Activated T-cell treated with anti-CD3 and anti-CD28 coated beads, Interleukin-2, amount 50 U/mL, for 72 hours (primary cell): Measurements from ENCODE around the gene IL18. TPM values are rescaled to one million over a fixed set of nuclear protein-coding genes. Genes with fewer than 3 reads are reported as not detected.
A peak's percentile ranks its signal among the peaks of the same experiment; 100 is the strongest.
"Not testable (repeated sequence)": the region's sequence is repeated elsewhere in the genome, so short reads cannot be mapped to it uniquely, and the experiment has no call there.

Experiments
- ATAC-seq, 2 donors: fragments of 150-1000 bp; cut with Tn5 transposase; replicated peaks in 1 of 2; 2 replicates each; pipeline ENCODE4 v1.10.0; 2021; ENCODE audit warnings: moderate library complexity in 2 of 2, mild to moderate bottlenecking in 1 of 2
- DNase-seq, 2 donors: peaks; one replicate each; pipeline ENCODE4 v3.0.0; 2021 to 2022; ENCODE audit warnings: mixed read lengths in 1 of 2
- H3K27ac Mint-ChIP-seq: one replicate; pipeline ENCODE4 v1.8.0; 2022; ENCODE audit warnings: mild to moderate bottlenecking, moderate library complexity, mixed read lengths
- H3K27me3 Mint-ChIP-seq: one replicate; pipeline ENCODE4 v1.8.0; 2022; ENCODE audit warnings: low read depth, mixed read lengths
- H3K36me3 Mint-ChIP-seq, 2 donors: one replicate each; pipeline ENCODE4 v1.8.0; 2022; ENCODE audit warnings: mixed read lengths in 2 of 2, mild to moderate bottlenecking in 1 of 2; ENCODE audit not compliant: insufficient read depth in 2 of 2
- H3K4me1 Mint-ChIP-seq: one replicate; pipeline ENCODE4 v1.8.0; 2022; ENCODE audit warnings: low read depth, mixed read lengths
- H3K4me3 Mint-ChIP-seq, 2 donors: one replicate each; pipeline ENCODE4 v1.8.0; 2022; ENCODE audit warnings: mild to moderate bottlenecking in 2 of 2, mixed read lengths in 2 of 2, moderate library complexity in 2 of 2
- H3K9me3 Mint-ChIP-seq, 2 donors: one replicate each; pipeline ENCODE4 v1.8.0; 2022; ENCODE audit warnings: mixed read lengths in 2 of 2
- total RNA-seq, 2 donors: library from RNA; stranded (reverse); gene quantifications; one replicate each; pipeline ENCODE4 v1.2.3, GENCODE V29; 2022

IL18 gene
- total RNA-seq, 2 donors from 2014 or later, result 0.35 TPM; not detected in 1

DNA sequence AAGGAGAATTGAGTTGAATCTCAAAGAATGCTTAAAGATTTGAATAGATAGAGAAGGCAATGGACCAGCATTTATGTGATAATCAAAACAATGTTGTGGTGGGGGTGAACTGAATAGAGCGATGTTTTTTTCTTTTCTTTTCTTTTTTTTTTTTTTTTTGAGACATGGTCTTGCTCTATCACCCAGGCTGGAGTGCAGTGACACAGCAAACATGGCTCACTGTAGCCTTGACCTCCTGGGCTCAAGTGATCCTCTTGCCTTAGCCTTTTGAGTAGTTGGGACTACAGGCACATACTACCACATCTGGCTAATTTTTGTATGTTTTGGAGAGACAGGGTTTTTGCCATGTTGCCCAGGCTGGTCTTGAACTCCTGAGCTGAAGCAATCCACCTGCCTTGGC is 1.7 kb downstream of the IL18 start:
- not testable (repeated sequence) for H3K36me3 Mint-ChIP-seq, H3K4me3 Mint-ChIP-seq, DNase-seq, H3K9me3 Mint-ChIP-seq, H3K27ac Mint-ChIP-seq, ATAC-seq
- peaks cover 44% of the 10 kb centered on the region for H3K27me3 Mint-ChIP-seq
- peaks cover 13% of the 10 kb centered on the region for H3K4me1 Mint-ChIP-seq

DNA sequence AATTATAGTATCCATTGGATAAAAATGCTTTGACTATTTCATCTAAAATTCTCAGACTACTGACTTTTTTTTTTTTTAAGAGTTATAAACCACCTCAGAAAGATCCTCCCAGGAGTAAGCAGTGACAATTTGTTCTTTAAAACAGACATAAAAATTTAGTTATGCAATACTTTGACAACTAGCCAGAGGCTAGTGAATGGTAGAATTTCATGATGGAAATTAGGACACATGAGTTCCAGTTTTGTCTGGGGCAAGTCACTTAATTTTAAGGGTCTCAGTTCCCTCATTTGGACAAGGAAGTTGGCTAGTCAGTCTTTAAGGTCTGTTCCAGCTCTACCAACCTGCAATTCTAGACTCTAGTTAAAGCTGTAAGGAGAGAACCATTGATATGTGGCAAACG is 2.9 kb downstream of the IL18 start:
- Mint-ChIP-seq H3K9me3 (no peaks in the 10 kb centered on the region), H3K27ac (no peak overlapping the region), H3K27me3 (peaks cover 36% of the 10 kb centered on the region), H3K4me1 (peaks cover 14% of the 10 kb centered on the region), H3K4me3 (no peak overlapping the region), H3K36me3 (no peaks in the 10 kb centered on the region)
- no peak for ATAC-seq
- DNase-seq, result no peak

DNA sequence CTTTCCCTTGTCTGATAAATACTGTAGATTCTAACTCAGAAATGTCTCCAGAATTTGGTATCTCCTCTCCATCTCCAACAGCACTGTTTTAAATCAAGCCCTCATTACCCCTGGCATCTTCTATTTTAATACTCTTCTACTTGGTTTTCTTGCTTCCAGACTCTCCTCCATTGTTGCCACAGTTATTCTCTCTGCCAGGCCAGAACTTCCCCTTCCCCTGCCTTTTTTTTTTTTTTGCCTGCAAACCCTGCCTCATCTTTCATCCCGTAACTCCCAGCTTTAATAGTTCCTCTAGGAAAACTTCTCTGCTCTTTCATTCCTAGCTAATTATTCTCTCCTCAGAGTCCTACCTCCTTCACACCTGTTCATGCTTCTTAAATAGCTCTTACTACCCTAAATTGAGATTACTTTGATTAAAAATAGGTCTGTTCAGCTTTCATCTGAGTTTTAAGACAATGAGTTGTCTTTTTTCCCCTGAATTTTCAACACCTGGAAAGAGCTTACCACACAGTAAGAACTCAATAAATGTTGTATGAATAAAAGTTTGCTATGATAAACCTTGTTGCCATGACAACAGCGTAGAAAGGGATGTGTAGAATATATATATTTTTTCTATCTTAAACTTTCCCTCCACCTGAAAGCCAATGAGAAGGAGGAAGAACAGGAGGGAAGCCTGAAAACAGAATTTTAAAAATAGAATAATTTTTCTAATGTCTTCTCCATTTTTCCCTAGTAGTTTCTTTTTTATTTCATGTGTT is 3.6 kb downstream of the IL18 start:
- DNase-seq (no peak), ATAC-seq (no peak)
- no peak overlapping the region for H3K27ac Mint-ChIP-seq
- H3K27me3 Mint-ChIP-seq, result peaks cover 36% of the 10 kb centered on the region
- H3K9me3 Mint-ChIP-seq, result no peaks in the 10 kb centered on the region
- no peak overlapping the region for H3K4me3 Mint-ChIP-seq
- peaks cover 14% of the 10 kb centered on the region for H3K4me1 Mint-ChIP-seq
- no peaks in the 10 kb centered on the region for H3K36me3 Mint-ChIP-seq

DNA sequence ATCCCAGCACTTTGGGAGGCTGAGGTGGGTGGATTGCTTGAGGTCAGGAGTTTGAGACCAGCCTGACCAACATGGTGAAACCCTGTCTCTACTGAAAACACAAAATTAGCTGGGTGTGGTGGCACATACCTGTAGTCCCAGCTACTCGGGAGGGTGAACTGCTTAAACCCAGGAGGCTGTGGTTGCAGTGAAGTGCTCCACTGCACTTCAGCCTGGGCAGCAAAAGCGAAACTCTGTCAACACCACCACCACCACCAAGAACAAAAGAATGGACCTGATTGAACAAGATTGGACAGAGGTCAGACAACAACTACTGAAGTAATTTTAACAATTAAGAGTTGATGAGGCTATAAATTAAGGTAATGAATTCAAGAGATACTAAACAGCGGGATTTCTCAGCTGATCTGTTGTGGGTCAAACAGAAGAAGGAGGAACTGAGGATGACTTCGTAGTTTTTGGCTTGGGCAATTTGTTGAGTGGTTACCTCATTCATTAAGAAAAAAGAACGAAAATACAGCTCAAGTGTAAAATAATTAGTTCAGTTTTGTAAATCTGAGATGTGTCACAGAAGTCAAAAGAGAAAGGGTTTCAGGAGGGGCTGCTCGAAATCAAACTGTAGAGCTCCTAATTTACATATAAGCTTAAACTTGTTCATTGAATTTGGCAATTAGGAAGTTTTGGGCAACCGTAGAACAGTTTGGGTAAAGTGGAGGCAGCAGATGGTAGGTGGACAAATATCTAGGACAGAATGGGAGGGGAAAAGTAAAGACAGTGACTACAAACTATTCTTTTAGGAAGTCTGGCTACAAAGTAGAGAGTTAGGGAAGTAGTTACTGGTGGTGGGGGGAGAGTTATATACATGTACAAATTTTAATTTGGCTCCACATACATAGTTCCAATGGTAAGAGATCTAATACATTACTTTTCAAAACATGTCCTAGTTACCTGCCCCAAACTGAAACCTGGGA is 4.5 kb downstream of the IL18 start:
- no peaks in the 10 kb centered on the region for H3K36me3 Mint-ChIP-seq
- H3K4me3 Mint-ChIP-seq, result no peak overlapping the region
- ATAC-seq, result no peak
- no peaks in the 10 kb centered on the region for H3K9me3 Mint-ChIP-seq
- H3K4me1 Mint-ChIP-seq, result peaks cover 14% of the 10 kb centered on the region
- H3K27ac Mint-ChIP-seq, result no peak overlapping the region
- H3K27me3 Mint-ChIP-seq, result peaks cover 34% of the 10 kb centered on the region
- DNase-seq, result no peak

DNA sequence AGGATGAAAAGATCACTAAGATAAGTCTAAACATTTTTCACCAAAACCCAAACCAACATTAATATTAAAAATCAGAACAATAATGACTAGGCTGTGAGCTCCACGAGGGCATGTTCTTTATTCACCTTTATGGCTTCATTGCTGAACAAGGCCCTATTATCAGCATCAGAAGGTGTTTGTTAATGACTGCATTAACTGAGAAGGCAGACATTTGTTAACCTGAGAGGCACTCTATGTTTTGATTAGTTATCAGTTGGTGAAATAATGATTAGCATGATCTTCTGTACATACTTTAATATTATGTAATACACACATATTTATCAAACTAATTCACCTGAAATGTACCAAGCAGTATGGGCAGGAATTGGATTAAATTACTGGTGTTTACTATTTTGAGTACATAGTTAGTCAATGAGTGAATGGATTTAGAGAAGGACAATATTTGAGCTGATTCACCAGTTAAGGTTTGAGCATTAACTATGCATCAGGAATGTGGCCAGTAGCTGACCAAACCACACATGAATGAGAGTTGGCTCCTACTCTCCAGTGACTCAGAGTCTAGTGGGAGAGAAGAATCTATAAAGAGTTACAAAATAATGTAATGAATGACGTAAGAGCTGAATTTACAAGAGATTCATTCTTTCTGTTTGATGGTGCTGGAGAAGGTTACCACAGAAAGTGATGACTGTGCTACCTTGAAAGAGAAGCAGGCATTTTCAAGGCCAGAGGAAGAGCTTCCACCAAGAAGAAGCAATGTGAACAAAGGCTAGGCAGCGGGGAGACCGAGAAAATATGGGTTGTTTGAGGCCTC is 6.7 kb downstream of the IL18 start:
- Mint-ChIP-seq H3K4me3 (no peak overlapping the region), H3K9me3 (no peaks in the 10 kb centered on the region), H3K27me3 (peaks cover 17% of the 10 kb centered on the region), H3K4me1 (peaks cover 6% of the 10 kb centered on the region), H3K36me3 (no peaks in the 10 kb centered on the region), H3K27ac (no peak overlapping the region)
- ATAC-seq (peak; percentile 86 to 97), DNase-seq (peak; percentile 2 to 14)

DNA sequence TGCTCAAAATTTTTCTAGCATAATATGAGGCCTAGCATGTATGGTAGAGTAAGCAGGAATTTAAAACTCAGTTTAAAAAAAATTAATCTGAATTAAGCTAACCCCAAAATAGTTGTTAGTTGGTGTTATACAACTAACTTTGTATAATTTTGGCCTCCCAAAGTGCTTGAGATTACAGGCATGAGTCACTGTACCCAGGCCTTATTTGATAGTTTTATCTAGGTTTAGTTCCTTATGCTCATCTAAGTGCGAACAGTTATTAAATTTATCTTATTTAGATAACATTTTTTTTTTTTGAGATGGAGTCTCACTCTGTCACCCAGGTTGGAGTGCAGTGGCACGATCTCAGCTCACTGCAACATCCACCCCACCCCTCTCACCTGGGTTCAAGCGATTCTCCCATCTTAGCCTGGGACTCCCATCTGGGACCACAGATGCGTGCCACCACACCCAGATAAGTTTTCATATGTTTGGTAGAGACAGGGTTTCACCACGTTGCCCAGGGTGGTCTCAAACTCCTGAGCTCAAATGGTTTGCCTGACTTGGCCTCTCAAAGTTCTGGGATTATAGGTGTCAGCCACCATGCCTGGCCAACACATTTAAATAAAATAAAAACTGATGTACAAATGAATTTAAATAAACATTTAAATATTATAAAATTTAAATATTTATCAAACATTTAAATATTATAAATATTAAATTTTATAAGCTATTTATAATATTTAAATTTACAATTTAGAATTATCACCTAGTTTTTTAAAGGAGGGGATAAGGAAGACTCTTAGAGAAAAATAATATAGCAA is 7.5 kb downstream of the IL18 start:
- DNase-seq (no peak), ATAC-seq (no peak)
- no peaks in the 10 kb centered on the region for H3K36me3 Mint-ChIP-seq
- no peak overlapping the region for H3K27ac Mint-ChIP-seq
- H3K4me1 Mint-ChIP-seq, result peaks cover 6% of the 10 kb centered on the region
- no peak overlapping the region for H3K4me3 Mint-ChIP-seq
- H3K9me3 Mint-ChIP-seq, result no peaks in the 10 kb centered on the region
- H3K27me3 Mint-ChIP-seq, result peaks cover 13% of the 10 kb centered on the region

DNA sequence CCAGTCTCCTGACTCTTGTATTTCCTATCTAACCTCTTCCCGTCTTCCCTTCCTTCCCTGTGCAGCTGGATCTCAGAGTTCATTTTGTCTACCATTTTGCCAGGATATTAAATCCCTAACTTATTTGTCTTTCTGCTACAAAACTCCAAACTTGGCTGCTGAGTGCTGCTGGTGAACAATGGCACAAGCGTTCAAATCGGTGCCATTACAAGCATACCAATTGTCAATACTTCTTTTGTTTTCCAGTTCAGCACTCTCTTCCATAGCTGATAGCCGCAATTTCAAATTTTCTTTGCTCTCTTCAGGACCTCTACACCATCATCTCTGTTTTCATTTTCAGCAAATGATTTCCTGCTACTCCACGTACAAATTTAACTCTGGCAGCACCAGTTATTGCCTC is 13.4 kb downstream of the IL18 start:
- H3K36me3 Mint-ChIP-seq, result no peaks in the 10 kb centered on the region
- H3K4me1 Mint-ChIP-seq, result no peaks in the 10 kb centered on the region
- H3K27ac Mint-ChIP-seq, result no peak overlapping the region
- no peak for ATAC-seq
- no peaks in the 10 kb centered on the region for H3K27me3 Mint-ChIP-seq
- H3K9me3 Mint-ChIP-seq, result no peaks in the 10 kb centered on the region
- no peak for DNase-seq
- no peak overlapping the region for H3K4me3 Mint-ChIP-seq

DNA sequence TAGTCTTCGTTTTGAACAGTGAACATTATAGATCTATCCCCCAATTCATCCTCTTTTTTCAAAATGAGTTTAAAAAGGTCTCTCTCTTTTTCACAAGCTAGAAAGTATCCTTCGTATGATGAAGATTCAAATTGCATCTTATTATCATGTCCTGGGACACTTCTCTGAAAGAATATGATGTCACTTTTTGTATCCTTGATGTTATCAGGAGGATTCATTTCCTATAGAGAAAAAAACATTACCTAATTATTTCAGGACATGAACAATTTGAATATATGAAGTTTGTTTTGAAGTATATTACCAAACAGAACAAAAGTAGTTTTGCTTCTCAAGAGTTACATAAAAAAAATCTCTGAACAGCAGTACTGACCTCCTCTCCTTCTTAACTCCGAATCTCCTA is 20.3 kb downstream of the IL18 start:
- Mint-ChIP-seq H3K27me3 (no peaks in the 10 kb centered on the region), H3K4me3 (no peak overlapping the region), H3K9me3 (peaks cover 0 to 4% of the 10 kb centered on the region in 2 donors), H3K27ac (no peak overlapping the region), H3K4me1 (no peaks in the 10 kb centered on the region), H3K36me3 (peaks cover 3% of the 10 kb centered on the region in 2 donors)
- ATAC-seq (no peak), DNase-seq (no peak)

DNA sequence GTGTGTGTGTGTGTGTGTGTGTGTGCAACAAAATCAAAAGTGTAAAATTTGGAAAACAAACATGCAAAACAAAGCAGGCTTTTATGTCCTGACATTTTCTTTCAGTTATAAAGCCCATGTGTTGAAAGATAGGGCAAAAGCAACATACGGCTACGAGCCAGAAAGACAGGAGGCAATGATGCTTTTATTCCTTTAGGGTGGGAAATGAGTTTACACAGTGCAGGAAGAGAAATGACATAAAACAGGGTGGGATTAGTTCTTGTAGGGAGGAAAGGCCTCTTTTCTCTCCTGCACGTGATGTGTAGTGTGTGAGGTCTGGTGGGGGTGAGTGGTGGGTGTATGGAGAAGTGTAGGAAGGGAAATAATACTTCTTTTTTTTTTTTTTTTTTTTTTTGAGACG is 29.4 kb downstream of the IL18 start:
- Mint-ChIP-seq H3K27me3 (no peaks in the 10 kb centered on the region), H3K4me3 (no peak overlapping the region), H3K27ac (no peak overlapping the region), H3K4me1 (no peaks in the 10 kb centered on the region), H3K9me3 (no peaks in the 10 kb centered on the region), H3K36me3 (no peaks in the 10 kb centered on the region)
- ATAC-seq (no peak), DNase-seq (no peak)

DNA sequence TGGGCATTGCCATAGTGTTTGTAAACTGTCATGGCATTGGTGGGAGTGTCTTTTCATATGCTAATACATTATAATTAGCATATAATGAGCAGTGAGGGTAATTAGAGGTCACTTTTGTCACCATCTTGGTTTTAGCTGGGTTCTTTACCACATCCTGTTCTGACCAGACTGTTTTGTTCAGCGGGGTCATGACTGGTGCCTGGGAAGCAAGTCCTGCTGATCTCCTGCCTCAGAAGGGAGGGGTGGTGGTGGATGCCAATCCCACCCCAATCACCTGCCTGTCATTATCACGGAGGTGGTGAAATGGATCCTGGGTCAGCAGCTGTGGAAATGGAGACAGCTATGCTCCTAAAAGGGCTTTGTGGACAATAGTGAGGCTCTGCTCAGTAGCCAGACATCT is 31.2 kb downstream of the IL18 start:
- Mint-ChIP-seq H3K9me3 (no peaks in the 10 kb centered on the region), H3K4me1 (no peaks in the 10 kb centered on the region), H3K27me3 (no peaks in the 10 kb centered on the region), H3K36me3 (no peaks in the 10 kb centered on the region), H3K4me3 (no peak overlapping the region), H3K27ac (no peak overlapping the region)
- DNase-seq, result no peak
- ATAC-seq, result no peak

DNA sequence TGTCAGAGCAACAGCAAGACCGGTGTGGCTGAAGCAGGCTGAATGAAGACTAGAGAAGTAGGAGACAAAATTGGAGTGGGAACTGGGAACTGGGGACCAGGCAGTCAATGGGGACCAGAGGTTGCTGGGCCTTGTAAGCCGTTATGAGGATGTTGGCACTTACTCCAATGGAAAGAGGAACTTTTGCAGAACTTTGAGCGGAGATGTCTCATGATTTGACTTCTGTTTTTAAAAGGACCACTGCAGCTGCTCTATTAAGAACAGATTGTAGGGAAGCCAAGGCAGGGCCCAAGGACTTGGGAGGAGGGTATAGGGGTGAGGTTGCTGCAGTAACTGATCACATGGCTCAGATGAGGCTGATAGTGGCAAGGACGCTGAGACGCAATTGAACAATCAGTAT is 34.2 kb downstream of the IL18 start:
- Mint-ChIP-seq H3K4me3 (no peak overlapping the region), H3K4me1 (no peaks in the 10 kb centered on the region), H3K36me3 (no peaks in the 10 kb centered on the region), H3K27ac (no peak overlapping the region), H3K27me3 (no peaks in the 10 kb centered on the region), H3K9me3 (no peaks in the 10 kb centered on the region)
- DNase-seq (no peak), ATAC-seq (no peak)

DNA sequence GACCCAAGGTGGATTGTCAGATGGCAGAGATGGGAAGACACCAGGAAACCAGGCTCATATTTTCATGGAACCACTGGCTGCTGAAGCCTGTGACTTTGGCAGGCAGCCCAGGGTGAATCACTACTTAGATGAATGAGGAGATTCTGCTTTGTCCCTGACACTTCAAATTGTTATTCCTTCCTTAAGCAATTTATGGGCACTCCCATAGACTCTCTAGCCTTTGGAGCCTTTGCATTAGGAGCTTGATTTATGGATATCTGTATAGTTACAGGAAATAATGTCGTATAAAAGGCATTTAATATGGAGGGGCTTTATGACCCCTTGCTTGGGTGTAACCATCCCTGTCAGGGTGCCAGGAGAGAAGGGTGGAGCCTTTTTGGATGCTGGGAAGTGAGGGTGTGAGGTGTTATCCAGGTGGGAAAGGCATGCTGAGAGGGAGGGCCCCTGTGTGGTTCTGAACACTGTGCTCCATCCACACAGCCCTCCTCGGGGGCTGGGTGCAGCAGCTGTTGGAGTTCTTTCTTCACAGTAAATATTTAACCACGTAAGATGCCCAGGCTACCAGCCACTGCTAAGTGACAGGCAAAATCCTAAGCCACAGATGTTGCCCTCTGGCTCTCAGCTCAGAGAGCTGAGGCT is 35.3 kb downstream of the IL18 start:
- no peak overlapping the region for H3K4me3 Mint-ChIP-seq
- no peaks in the 10 kb centered on the region for H3K36me3 Mint-ChIP-seq
- no peaks in the 10 kb centered on the region for H3K4me1 Mint-ChIP-seq
- H3K27me3 Mint-ChIP-seq, result no peaks in the 10 kb centered on the region
- H3K9me3 Mint-ChIP-seq, result no peaks in the 10 kb centered on the region
- ATAC-seq, result no peak
- H3K27ac Mint-ChIP-seq, result no peak overlapping the region
- no peak for DNase-seq
